ENCODE data around the gene HMCN2.
"Not testable (repeated sequence)": the region's sequence is repeated elsewhere in the genome, so short reads cannot be mapped to it uniquely, and the experiment has no call there.

HMCN2 gene

DNA sequence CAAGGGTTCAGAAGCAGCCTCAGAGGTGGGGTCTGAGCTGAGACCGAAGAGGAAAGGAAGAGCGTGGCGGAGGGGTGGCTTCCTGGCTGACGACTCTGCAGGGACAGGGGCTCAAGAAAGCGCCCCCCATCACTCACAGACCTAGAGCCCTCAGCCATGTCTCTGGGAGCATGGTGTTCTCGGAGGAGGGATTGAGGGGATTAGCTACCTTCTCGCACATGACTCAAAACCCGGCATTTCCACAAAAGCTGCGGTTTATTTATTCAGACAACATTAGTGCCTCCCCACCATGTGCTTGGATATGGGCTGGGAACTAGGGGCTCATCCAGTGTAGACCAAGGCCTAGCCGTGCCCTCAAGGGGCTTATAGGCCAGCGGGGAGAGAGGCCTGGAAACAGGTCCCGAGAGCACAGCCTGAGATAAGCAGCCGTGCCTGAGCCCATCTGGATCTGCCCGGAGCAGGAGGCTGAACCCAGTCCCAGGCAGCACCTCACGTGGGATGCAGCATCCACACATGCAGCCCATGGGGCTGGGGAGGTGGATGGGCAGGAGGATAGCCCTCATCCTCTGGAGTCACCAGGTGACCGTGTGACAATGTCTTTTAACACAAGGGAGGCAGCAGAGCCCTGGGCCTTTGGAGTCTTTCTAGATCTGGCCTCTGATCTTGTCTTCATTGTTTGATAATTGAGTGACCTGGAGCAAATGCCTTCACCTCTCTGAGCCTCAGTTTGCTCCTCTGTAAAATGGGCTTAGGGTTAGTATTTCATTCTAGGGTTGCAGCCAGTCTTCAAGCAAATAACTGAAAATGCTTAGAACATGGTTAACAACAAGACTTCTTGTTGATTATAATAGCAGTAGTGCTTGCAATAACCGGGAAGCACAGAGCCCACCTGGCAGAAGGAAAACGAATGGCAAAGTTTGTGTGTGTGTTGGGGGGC lies 878 bp upstream of the HMCN2 start:
- no peak for DNase-seq

DNA sequence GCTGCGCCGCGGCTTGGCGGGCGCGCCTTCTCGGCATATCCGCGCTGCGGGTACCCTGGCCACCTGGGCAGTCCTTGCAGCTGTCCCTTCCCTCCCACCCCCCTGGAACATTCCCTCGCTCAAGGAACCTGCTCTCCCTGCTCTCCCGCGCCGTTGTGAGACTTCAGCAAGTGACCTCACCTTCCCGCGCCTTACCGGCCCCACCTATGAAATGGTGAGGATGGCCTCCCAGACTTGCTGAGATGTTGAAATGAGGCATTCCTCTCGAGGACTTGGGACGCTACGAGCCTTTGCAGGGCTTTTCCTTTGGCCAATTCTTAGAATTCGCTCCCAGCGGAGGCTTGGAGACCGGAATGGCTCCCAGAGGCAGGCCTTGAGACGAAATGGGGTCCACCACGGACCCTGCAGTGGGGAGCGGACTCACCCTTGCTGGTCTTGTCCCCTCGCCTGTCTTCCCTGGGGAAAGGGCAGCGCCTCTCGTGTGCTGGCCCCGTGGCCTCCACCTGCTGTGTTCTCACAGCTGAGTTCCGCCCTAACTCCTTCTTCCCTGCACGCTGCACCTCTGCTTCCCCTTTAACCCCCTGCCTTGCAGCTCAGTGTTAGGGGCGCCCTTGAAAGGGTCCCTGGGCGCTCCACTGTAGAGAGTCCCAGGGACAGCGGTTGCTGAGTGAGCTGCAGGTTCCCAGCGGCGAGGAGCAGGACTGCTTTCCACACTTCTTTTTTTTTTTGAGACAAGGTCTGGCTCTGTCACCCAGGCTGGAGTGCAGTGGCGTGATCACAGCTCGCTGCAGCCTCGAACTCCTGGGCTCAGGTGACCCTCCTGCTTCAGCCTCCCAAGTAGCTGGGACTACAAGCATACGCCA lies 907 bp downstream of the HMCN2 start:
- DNase-seq = no peak

DNA sequence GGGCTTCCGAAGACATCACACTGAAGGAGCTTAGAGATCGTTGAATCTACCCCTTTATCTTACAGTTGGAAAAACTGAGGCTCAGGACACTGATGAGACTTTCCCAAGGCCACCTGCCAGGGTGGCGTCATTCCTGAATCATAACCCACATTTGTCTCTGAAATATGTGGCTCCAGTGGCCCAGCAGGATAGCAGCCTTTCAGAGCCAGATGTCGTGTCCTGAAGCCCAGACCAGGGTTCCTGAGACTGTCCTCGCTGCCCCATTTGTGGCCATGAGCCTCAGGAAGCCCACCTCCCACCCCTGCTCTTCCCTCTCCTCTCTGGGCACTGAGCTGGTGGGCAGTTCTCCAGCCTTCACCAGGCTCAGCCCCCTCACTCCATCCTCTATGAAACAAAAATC lies 2.4 kb downstream of the HMCN2 start:
- DNase-seq = no peak

DNA sequence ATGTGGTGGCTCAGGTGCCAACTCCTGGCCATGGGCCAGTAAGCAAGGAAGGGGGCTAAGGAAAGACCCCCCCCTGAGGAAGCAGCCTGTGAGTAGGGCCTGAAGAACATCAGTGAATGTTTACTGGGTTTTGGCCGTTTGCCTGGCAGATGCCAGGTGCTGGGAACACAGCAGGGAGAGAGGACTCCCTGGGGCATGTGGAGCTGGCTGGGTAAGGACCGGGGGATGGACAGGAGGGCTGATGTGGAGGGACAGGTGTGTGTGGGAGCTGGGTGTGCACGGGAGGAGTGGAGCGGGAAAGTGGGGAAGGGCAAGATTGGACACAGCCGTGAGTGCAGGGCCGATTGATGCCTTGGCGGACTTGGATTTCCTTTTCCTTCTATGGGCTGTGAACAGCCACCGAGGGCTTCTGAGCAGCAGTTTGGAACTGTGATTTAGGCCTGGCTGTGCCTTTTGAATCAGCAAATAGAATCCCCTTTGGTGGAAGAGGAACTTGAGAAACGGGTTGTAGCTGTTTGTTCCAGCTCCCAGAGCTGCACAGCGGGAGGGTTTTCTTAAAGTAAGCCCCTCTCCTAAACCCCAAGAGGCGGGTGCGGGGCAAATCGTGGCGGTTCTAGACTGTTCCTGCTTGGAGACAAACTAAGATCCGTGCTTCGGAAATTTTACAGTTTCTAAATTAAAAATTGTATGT lies 3.1 kb downstream of the HMCN2 start:
- peak; percentile 62 to 78 (median 70) for DNase-seq

DNA sequence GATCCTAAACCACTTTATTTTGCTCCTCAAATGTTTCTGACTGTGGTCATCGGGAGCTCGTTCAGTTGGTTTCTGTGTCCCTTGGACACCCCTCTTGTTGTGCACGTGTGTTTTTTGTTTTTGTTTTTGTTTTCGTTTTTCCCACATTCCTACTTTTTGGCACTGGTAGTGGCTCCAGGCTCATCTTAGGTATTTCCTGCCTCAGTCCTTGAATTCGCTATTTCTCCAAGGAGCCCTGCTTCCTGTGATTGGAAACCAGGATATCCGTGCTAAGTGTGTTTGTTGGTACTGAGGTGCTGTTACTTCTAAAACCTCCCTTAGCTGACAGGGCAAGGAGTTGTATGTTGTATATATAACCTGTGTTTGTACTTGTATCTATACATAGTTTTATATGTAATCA lies 5.9 kb downstream of the HMCN2 start:
- no peak for DNase-seq

DNA sequence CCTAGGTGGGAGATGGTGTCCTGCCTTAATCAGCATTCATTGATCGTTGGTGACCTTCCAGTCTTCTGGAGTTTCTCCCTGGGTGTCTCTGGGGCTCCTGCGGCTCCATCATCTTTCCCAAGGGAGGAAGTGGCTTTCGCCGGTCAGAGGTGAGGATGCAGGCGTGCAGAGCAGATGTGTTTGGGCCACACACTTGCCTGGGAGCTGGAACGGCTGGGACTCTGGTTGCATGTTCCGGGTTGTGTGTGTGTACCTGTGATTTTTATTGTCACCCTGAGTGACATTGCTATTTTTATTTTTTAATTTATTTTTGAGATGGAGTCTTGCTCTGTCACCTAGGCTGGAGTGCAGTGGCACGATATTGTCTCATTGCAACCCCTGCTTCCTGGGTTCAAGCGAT lies 9.6 kb downstream of the HMCN2 start:
- DNase-seq = no peak

DNA sequence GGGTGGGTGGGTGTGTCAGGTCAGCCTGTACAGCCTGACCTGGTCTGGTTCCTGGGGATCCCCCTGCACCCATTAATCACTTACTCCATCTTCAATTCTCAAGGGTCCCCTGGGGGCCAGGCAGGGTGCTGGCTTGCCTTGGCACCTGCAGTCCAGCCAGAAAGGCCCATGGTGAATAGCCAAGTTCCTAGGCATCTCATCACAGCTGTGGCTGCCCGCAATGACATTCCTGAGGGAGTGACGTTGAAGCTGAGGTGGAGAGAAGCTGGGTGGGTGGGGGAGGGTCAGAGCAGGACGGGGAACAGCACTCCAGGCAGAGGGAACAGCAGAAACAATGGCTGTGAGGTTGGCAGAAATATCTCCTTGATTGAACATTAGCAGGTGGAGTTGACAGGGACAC lies 10.6 kb downstream of the HMCN2 start:
- no peak for DNase-seq

DNA sequence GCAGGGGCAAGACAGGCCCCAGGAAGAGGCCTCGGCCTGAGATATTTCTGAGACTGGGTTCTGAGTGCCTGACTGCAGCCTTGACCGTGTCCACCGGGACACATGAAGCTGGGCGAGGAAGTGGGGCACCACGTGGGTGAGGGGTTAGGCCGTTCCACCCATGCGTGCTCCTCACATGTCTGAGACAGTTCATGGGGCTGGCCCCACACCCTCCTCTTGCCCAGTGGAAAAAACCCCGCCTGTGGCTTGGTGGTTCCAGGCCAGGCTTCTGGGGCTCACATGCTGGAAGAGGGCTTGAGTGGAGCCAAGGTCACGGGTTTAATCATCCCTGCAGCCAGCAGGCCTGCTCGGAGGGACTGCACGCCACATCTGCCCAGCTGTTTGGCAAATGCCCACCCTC lies 11.4 kb downstream of the HMCN2 start:
- DNase-seq = no peak

DNA sequence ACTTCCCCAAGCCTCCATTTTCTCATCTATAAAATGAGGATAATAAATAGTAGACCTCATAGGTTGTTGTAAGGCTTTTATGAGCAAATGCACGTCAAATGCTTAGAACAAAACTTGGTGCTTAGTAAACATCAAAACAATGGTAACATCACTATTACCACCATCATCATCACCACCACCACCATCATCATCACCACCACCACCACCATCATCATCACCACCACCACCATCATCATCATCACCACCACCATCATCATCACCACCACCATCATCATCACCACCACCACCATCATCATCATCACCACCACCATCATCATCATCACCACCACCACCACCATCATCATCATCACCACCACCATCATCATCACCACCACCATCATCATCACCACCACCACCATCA lies 12.0 kb downstream of the HMCN2 start:
- DNase-seq = not testable (repeated sequence)

DNA sequence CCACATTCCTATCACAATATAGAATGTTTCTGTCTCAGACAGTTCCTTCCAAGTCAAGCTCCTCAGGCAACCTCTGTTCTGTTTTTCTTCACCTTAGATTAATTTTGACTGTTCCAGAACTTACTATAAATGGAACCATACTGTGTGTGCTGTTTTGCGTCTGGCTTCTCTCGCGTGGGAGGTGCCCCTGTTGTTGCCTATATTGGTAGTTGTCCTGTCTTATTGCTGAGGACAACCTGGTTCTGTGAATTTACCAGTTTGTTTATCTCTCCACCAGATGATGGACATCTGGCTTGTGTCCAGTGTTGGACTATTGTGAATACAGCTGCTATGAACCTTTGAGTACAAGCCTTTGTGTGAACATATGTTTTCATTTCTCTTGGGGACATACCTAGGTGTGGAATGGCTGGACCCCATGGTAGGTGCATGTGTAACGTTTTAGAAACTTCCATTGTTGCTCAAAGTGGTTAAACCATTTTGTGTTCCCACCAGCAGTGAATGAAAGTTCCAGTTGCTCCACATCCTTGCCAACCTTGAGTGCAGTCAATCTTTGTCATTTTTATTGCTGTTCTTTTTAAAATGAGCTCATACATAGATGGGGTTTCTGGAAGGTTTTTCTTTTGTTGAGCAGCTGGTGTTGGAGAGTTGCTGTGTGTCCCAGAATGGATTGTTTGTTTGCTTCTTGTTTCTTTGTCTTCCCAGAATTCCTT lies 18.1 kb downstream of the HMCN2 start:
- no peak for DNase-seq

DNA sequence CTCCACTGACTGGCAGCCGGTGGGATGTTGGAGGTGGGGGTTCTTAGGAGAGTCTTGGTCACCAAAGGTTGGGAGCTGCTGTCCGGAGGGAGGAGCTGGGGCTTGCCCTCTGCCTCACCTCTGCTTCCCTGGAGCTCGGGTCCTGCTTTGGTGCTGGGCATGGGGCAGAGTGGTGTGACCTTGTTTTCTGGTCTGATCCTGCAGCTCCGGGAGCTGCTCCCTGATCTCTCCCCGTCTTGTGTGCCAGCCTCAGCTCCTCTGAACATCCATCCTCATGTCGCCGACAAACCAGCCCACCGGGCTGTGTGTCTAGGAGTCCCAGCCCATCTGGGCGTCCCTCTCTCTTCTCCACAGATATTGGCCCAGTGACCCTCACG lies 18.7 kb downstream of the HMCN2 start:
- no peak for DNase-seq

DNA sequence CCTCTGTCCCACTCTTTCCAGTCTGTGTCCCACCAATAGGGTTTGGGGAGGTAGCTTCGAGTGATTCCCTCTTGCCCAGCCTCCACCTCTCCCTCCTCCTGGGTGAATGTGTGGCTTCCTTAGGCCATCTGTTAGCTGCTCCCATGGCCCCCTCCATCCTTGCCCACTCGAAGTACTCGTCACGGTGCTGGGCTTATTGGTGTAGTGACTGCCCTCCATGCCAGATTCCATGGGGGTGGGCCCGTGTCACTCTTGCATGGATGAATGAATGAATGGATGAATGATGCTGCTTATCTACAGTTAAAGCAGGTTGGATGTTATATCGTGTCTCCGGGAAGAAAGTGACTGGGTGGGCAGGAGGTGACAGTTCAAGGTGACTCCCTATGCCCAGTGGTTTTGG lies 19.1 kb downstream of the HMCN2 start:
- no peak for DNase-seq

DNA sequence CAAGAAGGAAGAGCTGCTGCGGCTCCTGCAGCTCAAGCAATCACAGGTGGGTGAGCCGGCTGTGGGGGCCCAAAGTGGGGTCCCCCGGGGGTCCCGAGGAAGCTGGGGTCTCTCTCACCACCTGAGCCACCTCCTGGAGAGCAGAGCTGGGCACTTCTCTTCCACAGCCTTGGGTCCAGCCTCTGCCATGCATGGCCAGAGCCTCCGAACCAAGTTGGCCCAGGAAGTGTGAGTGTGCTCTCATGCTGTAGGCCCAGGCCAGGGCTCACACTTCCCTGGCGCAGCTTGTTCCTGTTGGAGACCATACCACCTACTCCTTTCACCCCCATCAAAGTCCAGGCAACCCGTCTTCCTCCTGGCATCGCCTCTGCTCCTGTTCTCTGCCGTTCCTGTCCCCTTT lies 19.7 kb downstream of the HMCN2 start:
- DNase-seq = no peak

DNA sequence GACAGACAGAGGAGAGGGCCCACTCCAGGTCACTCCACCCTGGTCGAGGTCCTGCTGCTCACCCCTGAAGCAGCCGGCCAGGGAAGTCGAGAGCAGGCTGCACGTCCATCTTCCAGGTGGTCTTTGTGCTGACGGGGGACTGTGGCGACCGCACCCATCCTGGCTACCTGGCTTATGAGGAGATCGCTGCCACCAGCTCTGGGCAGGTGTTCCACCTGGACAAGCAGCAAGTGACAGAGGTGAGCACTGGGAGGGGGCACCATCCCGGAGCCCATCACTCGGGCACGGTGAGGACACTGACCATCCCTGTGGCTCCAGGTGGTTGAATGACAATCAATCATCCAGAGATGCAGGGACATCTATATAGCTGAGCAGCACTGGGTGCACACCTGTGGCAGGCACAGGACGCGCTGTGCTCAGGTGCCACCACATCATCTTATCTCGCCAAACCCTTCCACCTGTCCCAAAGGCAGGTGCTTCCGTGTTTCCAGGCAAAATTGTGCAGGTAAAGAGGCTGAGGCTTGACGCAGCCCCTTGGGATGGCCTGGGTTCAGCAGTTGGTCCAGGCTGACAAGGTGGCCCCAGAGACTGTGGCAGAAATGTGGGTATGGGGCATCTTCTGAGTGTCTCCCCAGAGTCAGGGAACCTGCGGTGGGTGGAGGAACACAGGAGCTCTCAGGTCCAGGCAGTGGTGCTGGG lies 20.7 kb downstream of the HMCN2 start:
- DNase-seq = no peak

DNA sequence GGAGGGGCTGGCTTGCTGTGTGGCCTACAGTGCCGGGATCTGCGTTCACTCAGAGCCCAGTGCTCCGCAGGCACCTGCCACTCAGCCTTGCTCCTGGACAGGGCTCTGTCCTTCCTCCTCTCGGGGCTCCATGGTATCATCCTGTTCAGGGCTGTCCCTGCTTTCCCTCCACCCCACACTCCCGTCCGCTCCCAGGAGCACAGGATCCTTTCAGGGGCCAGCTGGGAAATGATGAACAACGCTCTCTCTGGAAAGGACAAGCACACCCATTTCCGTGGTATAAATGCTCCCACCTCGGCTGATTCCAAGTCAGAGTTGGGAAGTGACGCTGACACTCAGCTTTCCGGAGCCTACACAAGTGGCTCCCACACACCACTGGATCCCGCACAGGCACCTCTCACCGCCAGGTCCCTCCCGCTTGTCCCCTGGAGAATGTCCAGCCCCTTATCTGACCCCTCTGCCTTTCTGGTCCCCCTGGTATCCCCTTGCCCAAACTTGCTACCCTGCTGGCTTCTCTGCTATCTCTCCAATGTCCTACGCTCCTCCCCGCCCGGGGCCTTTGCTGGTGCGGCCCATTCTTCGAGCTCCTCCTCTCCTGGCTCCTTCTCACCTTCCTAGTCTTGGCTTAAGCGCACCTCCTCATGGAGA lies 21.3 kb downstream of the HMCN2 start:
- no peak for DNase-seq

DNA sequence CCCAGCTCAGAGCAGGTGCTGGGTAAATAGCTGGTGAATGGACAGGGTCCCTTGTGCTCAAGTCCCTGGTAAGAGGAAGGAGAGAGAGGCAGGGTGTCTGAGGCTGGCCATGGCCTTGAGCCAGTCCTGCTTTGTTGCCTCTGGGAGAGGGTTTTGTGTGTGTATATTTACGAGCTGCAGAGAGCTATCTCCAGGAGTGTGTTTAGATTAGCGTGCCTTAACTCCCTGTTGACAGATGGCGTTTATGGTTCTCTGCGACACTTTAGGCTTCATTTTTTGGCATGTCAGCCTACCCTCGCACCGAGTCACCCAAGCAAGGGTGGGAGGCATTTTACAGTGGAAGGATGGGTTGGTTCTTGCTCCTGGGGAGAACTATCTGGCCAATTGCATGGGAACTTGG lies 22.2 kb downstream of the HMCN2 start:
- no peak for DNase-seq

DNA sequence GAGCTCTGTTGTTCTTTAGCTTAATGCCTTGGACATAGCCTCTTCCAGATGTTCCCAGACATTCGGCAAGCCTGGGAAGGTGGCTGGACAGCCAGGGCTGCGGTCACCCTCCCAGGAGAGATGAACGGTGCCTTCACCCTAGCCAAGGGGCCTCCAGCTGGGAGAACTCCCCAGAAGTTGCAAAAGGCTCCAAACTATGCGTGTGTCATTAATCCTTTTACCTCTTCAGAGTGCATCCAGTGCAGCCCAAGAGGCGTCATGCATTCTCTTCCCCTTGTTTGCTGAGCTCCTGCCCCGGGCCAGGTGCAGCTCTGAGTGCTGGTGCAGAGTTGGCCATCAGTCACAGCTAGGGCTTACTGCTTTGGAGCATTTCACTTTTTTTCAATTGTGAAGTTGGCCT lies 22.8 kb downstream of the HMCN2 start:
- no peak for DNase-seq

DNA sequence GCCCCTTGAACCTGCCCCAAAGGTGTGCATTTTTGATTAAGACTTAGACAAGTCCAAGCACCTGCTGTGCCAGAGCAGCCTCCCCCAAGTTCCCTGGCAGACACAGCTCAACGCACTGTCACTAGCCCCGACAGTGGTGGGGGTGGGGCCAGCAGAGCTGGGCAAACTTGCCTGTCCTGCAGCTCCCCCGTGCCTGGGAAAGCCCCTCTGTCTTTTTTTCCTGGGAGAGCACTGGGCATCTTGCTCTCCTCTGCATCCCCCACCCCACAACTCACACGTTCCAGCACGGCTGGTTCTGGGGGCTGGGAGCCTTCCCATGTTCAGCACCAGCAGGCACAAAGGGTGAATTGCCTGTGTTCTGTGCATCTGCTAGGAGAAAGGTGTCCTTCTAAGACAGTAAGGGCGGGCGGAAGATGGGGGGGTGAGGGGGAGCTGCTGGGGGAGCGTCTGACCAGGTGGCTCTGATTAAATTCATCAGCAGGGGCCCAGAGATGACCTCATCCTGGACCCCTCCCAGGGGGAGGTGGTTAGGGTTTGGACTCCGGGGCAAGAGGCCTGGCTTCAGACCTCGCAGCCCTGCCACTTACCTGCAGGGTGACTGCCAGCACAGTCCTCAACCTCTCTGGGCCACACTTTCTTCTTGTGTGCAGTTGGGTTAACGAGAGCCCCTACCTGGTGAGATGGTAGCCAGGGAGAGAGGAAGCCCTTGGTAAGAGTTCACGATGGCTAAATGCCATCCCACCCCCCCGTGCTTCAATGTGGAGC lies 23.5 kb downstream of the HMCN2 start:
- DNase-seq = no peak

DNA sequence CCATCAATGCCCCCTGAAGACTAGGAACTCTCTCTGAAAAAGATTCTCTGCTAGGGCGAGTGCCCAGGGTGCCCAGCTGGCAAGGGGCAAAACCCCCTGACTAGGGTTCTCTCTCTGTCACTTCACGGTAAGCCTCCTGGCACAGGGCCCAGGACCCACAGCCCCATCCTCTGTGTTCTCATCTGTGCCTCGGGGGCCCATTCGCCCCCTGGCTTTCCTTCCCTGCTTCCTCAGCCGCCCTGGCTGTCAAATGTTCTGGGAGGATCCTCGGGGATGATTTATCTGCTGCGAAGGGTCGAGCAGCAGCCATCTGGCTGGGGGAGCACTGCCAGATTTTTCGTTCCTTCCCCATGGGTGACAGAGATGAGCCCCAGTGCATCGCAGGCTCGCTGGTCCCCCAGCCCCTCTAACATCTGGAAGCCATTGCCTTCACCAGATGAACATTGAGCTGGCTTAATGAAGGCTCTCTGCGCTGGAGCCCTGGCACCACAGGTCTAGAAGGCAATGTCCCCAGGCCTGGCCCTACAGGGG lies 24.2 kb downstream of the HMCN2 start:
- no peak for DNase-seq
